WTC11 (cell line): ENCODE measurements around the gene PSMD13. TPM values are rescaled to one million over a fixed set of nuclear protein-coding genes. Genes with fewer than 3 reads are reported as not detected.

Experiments
- ATAC-seq: fragments of 200-7000 bp; cut with Tn5 transposase; 2 replicates; pipeline ENCODE4 v1.10.0; 2021; ENCODE audit warnings: mild to moderate bottlenecking, moderate library complexity
- CTCF ChIA-PET: fragments of 300-600 bp; sonication (Branson Sonifier 250); formaldehyde crosslinking; loops from one replicate; lab custom pipeline; 2021; ENCODE audit warnings: antibody characterized with exemption; lab: Charles Lee
- POLR2A ChIA-PET: fragments of 350-600 bp; sonication (Branson Sonifier 250); formaldehyde crosslinking; loops from one replicate; lab custom pipeline; 2021; ENCODE audit warnings: antibody characterized with exemption; lab: Charles Lee
- DNase-seq: peaks from one replicate; pipeline ENCODE4 v3.0.0; 2021; ENCODE audit warnings: low spot score
- H3K27ac Mint-ChIP-seq: 2 replicates; pipeline ENCODE4 v1.8.0; 2021; ENCODE audit warnings: mixed read lengths
- H3K27me3 Mint-ChIP-seq: 2 replicates; pipeline ENCODE4 v1.8.0; 2021; ENCODE audit warnings: low read depth, mild to moderate bottlenecking, moderate library complexity, mixed read lengths
- H3K36me3 Mint-ChIP-seq: 2 replicates; pipeline ENCODE4 v1.8.0; 2021; ENCODE audit warnings: mixed read lengths
- H3K4me1 Mint-ChIP-seq: 2 replicates; pipeline ENCODE4 v1.8.0; 2022; ENCODE audit warnings: mixed read lengths
- H3K4me3 Mint-ChIP-seq: 2 replicates; pipeline ENCODE4 v1.8.0; 2021; ENCODE audit warnings: mild to moderate bottlenecking, moderate library complexity, mixed read lengths
- H3K9me3 Mint-ChIP-seq: 2 replicates; pipeline ENCODE4 v1.8.0; 2021; ENCODE audit warnings: mixed read lengths
- ATF1 ChIP-seq: sonication (generic); formaldehyde crosslinking; IDR thresholded peaks from 2 replicates; pipeline ENCODE4 v1.8.1; 2023; ENCODE audit warnings: mild to moderate bottlenecking, moderate library complexity, missing genetic modification reagents
- EMX1 ChIP-seq: fragments of 250-450 bp; sonication (Bioruptor Pico); IDR thresholded peaks from 2 replicates; pipeline ENCODE4 v1.8.0; 2021; ENCODE audit warnings: mild to moderate bottlenecking
- FOXP1 ChIP-seq: sonication (generic); formaldehyde crosslinking; IDR thresholded peaks from 2 replicates; pipeline ENCODE4 v1.8.0; 2022; ENCODE audit warnings: missing genetic modification reagents, mild to moderate bottlenecking, moderate library complexity, borderline replicate concordance
- GABPB1 ChIP-seq: sonication (generic); formaldehyde crosslinking; IDR thresholded peaks from 2 replicates; pipeline ENCODE4 v1.8.1; 2023; ENCODE audit warnings: mild to moderate bottlenecking, missing genetic modification reagents
- JUN ChIP-seq: sonication (generic); formaldehyde crosslinking; IDR thresholded peaks from 2 replicates; pipeline ENCODE4 v1.8.0; 2023; ENCODE audit warnings: mild to moderate bottlenecking, missing genetic modification reagents
- TEAD1 ChIP-seq: sonication (generic); formaldehyde crosslinking; IDR thresholded peaks from 2 replicates; pipeline ENCODE4 v1.8.0; 2022; ENCODE audit warnings: mild to moderate bottlenecking, missing genetic modification reagents
- TP53 ChIP-seq: sonication (generic); formaldehyde crosslinking; IDR thresholded peaks from 2 replicates; pipeline ENCODE4 v1.8.1; 2023; ENCODE audit warnings: mild to moderate bottlenecking, missing genetic modification reagents
- ZNF138 ChIP-seq: sonication (generic); formaldehyde crosslinking; conservative IDR thresholded peaks from 2 replicates; pipeline ENCODE4 v1.8.1; 2022; ENCODE audit warnings: mild to moderate bottlenecking, moderate library complexity, missing genetic modification reagents
- ZNF219 ChIP-seq: sonication (generic); formaldehyde crosslinking; IDR thresholded peaks from 2 replicates; pipeline ENCODE4 v1.8.0; 2023; ENCODE audit warnings: missing genetic modification reagents, mild to moderate bottlenecking, borderline replicate concordance
- ZNF396 ChIP-seq: fragments of 250-450 bp; sonication (Bioruptor Pico); IDR thresholded peaks from 2 replicates; pipeline ENCODE4 v1.8.0; 2021; ENCODE audit warnings: mild to moderate bottlenecking, moderate library complexity, borderline replicate concordance
- total RNA-seq: library from RNA; stranded (reverse); gene quantifications from 3 replicates; pipeline ENCODE4 v1.2.3, GENCODE V29; 2021
- TF ChIP-seq, protein P1 (sequence below): sonication (generic); formaldehyde crosslinking; IDR thresholded peaks from 2 replicates; pipeline ENCODE4 v1.8.1; 2023; ENCODE audit warnings: mild to moderate bottlenecking, missing genetic modification reagents
- TF ChIP-seq, protein P2 (sequence below): fragments of 250-450 bp; sonication (Bioruptor Pico); IDR thresholded peaks from 2 replicates; pipeline ENCODE4 v1.8.0; 2021; ENCODE audit warnings: mild to moderate bottlenecking
- TF ChIP-seq, protein P3 (sequence below): sonication (generic); formaldehyde crosslinking; IDR thresholded peaks from 2 replicates; pipeline ENCODE4 v1.8.1; 2022; ENCODE audit warnings: mild to moderate bottlenecking, moderate library complexity, missing genetic modification reagents
- TF ChIP-seq, protein P4 (sequence below): sonication (generic); formaldehyde crosslinking; IDR thresholded peaks from 2 replicates; pipeline ENCODE4 v1.8.1; 2022; ENCODE audit warnings: low read depth, missing genetic modification reagents, borderline replicate concordance
- TF ChIP-seq, protein P5 (sequence below): sonication (generic); formaldehyde crosslinking; IDR thresholded peaks from 2 replicates; pipeline ENCODE4 v1.8.0; 2023; ENCODE audit warnings: missing genetic modification reagents, mild to moderate bottlenecking, borderline replicate concordance
- TF ChIP-seq, protein P6 (sequence below): sonication (generic); formaldehyde crosslinking; IDR thresholded peaks from 2 replicates; pipeline ENCODE4 v1.8.1; 2023; ENCODE audit warnings: mild to moderate bottlenecking, missing genetic modification reagents, borderline replicate concordance
- TF ChIP-seq, protein P7 (sequence below): sonication (generic); formaldehyde crosslinking; IDR thresholded peaks from 2 replicates; pipeline ENCODE4 v1.8.0; 2022; ENCODE audit warnings: mild to moderate bottlenecking, missing genetic modification reagents

Gene PSMD13
- total RNA-seq, 1 experiment from 2014 or later, result 148 TPM

DNA sequence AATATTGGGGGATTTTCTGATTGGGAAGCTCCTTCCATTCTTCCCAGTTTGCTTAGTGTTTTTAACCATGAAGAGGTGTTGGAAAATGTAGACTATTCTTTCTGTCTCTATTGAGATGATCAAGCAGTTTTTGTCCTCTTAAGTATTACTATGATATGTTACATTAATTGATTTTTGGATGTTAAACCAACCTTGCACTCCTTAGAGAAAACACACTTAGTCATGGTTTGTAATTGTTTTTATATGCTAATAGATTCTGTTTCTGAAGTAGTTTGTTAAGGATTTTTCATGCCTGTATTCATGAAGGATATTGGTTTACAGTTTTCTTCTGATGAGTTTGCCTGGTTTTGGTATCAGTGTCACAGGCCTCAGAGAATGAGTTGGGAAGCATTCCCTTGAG is 39.4 kb downstream of the PSMD13 start (continued):
- TF ChIP-seq, protein P1, sequence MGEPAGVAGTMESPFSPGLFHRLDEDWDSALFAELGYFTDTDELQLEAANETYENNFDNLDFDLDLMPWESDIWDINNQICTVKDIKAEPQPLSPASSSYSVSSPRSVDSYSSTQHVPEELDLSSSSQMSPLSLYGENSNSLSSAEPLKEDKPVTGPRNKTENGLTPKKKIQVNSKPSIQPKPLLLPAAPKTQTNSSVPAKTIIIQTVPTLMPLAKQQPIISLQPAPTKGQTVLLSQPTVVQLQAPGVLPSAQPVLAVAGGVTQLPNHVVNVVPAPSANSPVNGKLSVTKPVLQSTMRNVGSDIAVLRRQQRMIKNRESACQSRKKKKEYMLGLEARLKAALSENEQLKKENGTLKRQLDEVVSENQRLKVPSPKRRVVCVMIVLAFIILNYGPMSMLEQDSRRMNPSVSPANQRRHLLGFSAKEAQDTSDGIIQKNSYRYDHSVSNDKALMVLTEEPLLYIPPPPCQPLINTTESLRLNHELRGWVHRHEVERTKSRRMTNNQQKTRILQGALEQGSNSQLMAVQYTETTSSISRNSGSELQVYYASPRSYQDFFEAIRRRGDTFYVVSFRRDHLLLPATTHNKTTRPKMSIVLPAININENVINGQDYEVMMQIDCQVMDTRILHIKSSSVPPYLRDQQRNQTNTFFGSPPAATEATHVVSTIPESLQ, result no peak

DNA sequence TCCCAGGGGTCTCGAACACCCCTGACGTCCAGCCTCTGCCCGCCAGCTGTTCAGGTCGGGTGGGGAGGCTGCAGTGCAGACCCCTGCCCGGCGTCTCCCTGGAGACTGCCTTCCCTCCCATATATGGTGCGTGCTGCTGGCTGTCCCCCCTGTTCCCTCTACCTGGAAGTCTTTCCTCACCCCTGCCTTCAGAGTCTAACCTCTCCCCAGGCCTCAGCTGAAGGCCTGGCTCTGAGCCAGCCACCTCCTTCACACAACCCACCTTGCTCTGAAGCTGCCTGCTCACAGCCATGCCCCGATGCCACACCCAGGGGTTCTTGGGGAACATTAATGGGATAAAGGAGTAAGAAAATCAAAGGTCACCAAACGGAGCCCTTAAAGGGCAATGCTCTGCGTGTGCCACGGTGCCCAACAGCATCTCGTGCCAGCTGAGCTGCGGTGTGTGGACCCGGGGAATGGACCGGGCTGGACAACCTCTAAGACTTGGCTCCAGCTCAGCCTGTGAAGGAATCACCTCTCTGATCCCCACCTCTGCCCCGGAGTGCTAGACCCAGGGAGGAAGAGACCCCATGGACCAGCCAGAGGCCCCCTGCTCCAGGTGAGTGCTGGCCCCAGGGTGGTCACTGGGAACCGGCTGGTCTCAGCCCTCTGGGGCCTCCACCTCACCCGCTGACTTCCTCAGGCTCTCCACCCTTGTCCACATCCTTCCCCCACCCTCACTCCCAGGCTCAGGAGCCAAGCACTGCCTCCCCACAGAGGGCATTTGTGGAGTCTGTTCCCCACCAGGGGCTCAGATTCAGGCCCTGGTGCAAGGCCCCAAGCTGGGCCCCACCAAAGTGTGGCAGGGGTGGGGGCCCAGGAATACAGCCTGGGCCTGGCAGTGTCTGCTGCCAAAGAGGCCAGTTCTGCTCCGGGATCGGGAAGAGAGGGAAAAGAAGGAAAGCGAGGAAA is 41.5 kb downstream of the PSMD13 start, which contains the start of gene NLRP6:
TSS of gene NLRP6 (plus strand) at position 407 of the 951 bp plus-strand sequence. CDS start at position 570, 163 bp downstream.
- Mint-ChIP-seq H3K9me3 (peaks cover 9% of the 10 kb centered on the region), H3K27ac (no peak within 1 kb of the TSS), H3K4me3 (peak within 1 kb of the TSS; percentile 52; the same call in 1 of the 2 replicates), H3K27me3 (peaks cover 46% of the 10 kb centered on the region), H3K36me3 (no peaks in the 10 kb centered on the region), H3K4me1 (peaks cover 29% of the 10 kb centered on the region)
- DNase-seq, result no peak
- ChIA-PET CTCF (interaction anchor here (0.8 to 5.8 kb wide), 5 partner anchors 10 to 112 kb away, joined by 3 to 53 read pairs (median 4); no protein-coding TSS in a partner anchor), POLR2A (interaction anchor here (1.1 kb wide), 1 partner anchor 22 kb away, joined by 4 read pairs; the partner anchor contains the start of gene IFITM5)
- ATAC-seq, result no peak
- TF ChIP-seq TP53 (CRISPR knock-in tag) (no peak), ZNF396 (CRISPR knock-in tag) (no peak), ZNF219 (CRISPR knock-in tag) (no peak), ATF1 (no peak), ZNF138 (CRISPR knock-in tag) (no peak), FOXP1 (CRISPR knock-in tag) (no peak), GABPB1 (no peak), TEAD1 (CRISPR knock-in tag) (no peak), JUN (CRISPR knock-in tag) (no peak), EMX1 (CRISPR knock-in tag) (no peak)
- TF ChIP-seq, protein P2, sequence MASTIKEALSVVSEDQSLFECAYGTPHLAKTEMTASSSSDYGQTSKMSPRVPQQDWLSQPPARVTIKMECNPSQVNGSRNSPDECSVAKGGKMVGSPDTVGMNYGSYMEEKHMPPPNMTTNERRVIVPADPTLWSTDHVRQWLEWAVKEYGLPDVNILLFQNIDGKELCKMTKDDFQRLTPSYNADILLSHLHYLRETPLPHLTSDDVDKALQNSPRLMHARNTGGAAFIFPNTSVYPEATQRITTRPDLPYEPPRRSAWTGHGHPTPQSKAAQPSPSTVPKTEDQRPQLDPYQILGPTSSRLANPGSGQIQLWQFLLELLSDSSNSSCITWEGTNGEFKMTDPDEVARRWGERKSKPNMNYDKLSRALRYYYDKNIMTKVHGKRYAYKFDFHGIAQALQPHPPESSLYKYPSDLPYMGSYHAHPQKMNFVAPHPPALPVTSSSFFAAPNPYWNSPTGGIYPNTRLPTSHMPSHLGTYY (CRISPR knock-in tag), result no peak
- TF ChIP-seq, protein P3, sequence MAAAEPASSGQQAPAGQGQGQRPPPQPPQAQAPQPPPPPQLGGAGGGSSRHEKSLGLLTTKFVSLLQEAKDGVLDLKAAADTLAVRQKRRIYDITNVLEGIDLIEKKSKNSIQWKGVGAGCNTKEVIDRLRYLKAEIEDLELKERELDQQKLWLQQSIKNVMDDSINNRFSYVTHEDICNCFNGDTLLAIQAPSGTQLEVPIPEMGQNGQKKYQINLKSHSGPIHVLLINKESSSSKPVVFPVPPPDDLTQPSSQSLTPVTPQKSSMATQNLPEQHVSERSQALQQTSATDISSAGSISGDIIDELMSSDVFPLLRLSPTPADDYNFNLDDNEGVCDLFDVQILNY (CRISPR knock-in tag), result no peak
- TF ChIP-seq, protein P4, sequence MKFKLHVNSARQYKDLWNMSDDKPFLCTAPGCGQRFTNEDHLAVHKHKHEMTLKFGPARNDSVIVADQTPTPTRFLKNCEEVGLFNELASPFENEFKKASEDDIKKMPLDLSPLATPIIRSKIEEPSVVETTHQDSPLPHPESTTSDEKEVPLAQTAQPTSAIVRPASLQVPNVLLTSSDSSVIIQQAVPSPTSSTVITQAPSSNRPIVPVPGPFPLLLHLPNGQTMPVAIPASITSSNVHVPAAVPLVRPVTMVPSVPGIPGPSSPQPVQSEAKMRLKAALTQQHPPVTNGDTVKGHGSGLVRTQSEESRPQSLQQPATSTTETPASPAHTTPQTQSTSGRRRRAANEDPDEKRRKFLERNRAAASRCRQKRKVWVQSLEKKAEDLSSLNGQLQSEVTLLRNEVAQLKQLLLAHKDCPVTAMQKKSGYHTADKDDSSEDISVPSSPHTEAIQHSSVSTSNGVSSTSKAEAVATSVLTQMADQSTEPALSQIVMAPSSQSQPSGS (CRISPR knock-in tag), result no peak
- TF ChIP-seq, protein P5, sequence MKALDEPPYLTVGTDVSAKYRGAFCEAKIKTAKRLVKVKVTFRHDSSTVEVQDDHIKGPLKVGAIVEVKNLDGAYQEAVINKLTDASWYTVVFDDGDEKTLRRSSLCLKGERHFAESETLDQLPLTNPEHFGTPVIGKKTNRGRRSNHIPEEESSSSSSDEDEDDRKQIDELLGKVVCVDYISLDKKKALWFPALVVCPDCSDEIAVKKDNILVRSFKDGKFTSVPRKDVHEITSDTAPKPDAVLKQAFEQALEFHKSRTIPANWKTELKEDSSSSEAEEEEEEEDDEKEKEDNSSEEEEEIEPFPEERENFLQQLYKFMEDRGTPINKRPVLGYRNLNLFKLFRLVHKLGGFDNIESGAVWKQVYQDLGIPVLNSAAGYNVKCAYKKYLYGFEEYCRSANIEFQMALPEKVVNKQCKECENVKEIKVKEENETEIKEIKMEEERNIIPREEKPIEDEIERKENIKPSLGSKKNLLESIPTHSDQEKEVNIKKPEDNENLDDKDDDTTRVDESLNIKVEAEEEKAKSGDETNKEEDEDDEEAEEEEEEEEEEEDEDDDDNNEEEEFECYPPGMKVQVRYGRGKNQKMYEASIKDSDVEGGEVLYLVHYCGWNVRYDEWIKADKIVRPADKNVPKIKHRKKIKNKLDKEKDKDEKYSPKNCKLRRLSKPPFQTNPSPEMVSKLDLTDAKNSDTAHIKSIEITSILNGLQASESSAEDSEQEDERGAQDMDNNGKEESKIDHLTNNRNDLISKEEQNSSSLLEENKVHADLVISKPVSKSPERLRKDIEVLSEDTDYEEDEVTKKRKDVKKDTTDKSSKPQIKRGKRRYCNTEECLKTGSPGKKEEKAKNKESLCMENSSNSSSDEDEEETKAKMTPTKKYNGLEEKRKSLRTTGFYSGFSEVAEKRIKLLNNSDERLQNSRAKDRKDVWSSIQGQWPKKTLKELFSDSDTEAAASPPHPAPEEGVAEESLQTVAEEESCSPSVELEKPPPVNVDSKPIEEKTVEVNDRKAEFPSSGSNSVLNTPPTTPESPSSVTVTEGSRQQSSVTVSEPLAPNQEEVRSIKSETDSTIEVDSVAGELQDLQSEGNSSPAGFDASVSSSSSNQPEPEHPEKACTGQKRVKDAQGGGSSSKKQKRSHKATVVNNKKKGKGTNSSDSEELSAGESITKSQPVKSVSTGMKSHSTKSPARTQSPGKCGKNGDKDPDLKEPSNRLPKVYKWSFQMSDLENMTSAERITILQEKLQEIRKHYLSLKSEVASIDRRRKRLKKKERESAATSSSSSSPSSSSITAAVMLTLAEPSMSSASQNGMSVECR (CRISPR knock-in tag), result no peak
- TF ChIP-seq, protein P6, sequence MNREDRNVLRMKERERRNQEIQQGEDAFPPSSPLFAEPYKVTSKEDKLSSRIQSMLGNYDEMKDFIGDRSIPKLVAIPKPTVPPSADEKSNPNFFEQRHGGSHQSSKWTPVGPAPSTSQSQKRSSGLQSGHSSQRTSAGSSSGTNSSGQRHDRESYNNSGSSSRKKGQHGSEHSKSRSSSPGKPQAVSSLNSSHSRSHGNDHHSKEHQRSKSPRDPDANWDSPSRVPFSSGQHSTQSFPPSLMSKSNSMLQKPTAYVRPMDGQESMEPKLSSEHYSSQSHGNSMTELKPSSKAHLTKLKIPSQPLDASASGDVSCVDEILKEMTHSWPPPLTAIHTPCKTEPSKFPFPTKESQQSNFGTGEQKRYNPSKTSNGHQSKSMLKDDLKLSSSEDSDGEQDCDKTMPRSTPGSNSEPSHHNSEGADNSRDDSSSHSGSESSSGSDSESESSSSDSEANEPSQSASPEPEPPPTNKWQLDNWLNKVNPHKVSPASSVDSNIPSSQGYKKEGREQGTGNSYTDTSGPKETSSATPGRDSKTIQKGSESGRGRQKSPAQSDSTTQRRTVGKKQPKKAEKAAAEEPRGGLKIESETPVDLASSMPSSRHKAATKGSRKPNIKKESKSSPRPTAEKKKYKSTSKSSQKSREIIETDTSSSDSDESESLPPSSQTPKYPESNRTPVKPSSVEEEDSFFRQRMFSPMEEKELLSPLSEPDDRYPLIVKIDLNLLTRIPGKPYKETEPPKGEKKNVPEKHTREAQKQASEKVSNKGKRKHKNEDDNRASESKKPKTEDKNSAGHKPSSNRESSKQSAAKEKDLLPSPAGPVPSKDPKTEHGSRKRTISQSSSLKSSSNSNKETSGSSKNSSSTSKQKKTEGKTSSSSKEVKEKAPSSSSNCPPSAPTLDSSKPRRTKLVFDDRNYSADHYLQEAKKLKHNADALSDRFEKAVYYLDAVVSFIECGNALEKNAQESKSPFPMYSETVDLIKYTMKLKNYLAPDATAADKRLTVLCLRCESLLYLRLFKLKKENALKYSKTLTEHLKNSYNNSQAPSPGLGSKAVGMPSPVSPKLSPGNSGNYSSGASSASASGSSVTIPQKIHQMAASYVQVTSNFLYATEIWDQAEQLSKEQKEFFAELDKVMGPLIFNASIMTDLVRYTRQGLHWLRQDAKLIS, result no peak
- TF ChIP-seq, protein P7, sequence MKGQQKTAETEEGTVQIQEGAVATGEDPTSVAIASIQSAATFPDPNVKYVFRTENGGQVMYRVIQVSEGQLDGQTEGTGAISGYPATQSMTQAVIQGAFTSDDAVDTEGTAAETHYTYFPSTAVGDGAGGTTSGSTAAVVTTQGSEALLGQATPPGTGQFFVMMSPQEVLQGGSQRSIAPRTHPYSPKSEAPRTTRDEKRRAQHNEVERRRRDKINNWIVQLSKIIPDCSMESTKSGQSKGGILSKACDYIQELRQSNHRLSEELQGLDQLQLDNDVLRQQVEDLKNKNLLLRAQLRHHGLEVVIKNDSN, result no peak
